Muscle of leg (tissue), 11 donors: ENCODE data around the gene VSTM2B. TPM values are rescaled to one million over a fixed set of nuclear protein-coding genes. Genes with fewer than 3 reads are reported as not detected.
"Not testable (repeated sequence)": the region's sequence is repeated elsewhere in the genome, so short reads cannot be mapped to it uniquely, and the experiment has no call there.

Experiments
- DNase-seq: peaks from one replicate; pipeline ENCODE4 v3.0.0; 2013
- H3K27ac ChIP-seq: one replicate; pipeline ENCODE4 v1.5.1; 2013; ENCODE audit warnings: mild to moderate bottlenecking, low read length, control low read depth
- H3K27me3 ChIP-seq: one replicate; pipeline ENCODE4 v1.6.1; 2013; ENCODE audit warnings: low read length; ENCODE audit not compliant: control insufficient read depth, insufficient read depth
- H3K36me3 ChIP-seq: one replicate; pipeline ENCODE4 v1.6.1; 2013; ENCODE audit warnings: low read length; ENCODE audit not compliant: control insufficient read depth, insufficient read depth
- H3K4me1 ChIP-seq: one replicate; pipeline ENCODE4 v1.6.1; 2013; ENCODE audit warnings: low read length; ENCODE audit not compliant: control insufficient read depth, insufficient read depth
- H3K4me3 ChIP-seq: one replicate; pipeline ENCODE4 v1.5.1; 2013; ENCODE audit warnings: low read length, control low read depth
- H3K9me3 ChIP-seq: replicated peaks from 2 replicates; pipeline ENCODE4 v1.6.1; 2013; ENCODE audit warnings: low read depth, low read length; ENCODE audit not compliant: control insufficient read depth
- whole genome bisulfite sequencing: methylation state at CpG from one replicate; pipeline ENCODE4 v1.1.5; 2013; ENCODE audit warnings: missing lambda C conversion rate; ENCODE audit not compliant: insufficient coverage; 5-methylcytosine and 5-hydroxymethylcytosine counted together
- polyA plus RNA-seq, 8 donors: library from polyadenylated mRNA; unstranded; fragments of 120-200 nt; gene quantifications; one replicate each; pipeline versions ENCODE4 v1.2.1 to v1.2.3, GENCODE V29; 2013; ENCODE audit warnings: inconsistent platforms in 1 of 8, low replicate concordance in 1 of 8; ENCODE audit not compliant: insufficient read length in 8 of 8, insufficient read depth in 1 of 8
- total RNA-seq: library from RNA; stranded (reverse); fragments of 120-200 nt; gene quantifications from one replicate; pipeline ENCODE4 v1.2.4, GENCODE V29; 2013

VSTM2B gene
- total and polyA plus RNA-seq, 9 donors = 0.09 to 0.28 (median 0.15) TPM; not detected in 3

DNA sequence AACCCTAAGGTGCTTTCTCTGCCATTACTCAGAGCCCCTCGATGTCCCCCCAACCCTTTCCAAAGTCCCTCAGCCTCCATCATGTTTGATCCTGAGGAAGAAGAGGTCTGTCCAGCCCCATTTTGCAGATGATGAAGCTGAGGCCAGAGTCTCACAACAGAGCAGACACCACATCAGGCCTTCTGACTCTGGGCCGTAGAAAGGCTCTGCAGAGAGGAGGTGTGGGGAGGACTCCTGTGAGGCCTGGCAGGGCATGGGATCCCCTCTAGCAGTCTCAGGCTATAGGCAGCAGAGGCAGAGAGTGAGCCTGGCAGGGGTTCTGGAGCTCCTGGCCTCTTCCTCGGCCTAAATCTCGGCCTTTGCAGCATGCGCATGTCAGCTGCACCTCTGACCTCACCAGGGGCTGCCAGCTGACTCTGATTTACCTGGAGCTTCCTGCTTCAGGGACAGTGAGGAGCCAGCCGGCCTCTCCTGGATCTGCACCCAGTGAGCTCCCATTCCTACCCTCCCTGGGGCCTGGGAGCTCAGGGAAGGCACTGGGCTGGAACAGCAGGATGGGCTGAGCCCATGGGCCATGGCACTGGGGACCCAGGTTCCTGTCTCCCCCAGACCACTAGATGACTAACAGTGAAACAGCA lies 41.7 kb upstream of the VSTM2B start:
- Histone ChIP-seq H3K9me3 (peaks cover 5% of the 10 kb centered on the region), H3K4me1 (no peaks in the 10 kb centered on the region), H3K27ac (no peak overlapping the region), H3K4me3 (no peak overlapping the region), H3K27me3 (peaks cover 2% of the 10 kb centered on the region), H3K36me3 (no peaks in the 10 kb centered on the region)
- DNase-seq = no peak
- WGBS = 56% methylated on average over 5 of the region's 6 CpGs

DNA sequence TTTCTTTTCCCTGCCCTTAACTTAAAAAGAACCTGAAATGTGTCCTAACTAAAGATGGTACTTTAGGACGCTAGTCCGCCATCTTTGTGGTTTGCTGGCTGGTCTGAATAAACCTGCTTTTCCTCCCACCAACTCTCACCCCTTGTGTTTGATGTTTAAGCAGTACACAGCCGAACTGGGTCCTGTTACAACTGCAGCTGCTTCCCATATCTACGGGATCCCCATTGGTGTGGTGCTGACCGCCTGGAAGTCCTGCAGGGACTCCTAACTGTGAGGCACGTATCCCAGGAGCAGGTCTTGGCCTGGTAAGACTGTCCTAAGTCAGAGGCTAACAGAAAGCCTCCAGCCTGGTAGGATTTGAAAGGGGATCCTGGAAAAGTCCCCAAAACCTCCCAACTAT lies 40.9 kb upstream of the VSTM2B start:
- Histone ChIP-seq H3K4me1 (no peaks in the 10 kb centered on the region), H3K9me3 (peaks cover 5% of the 10 kb centered on the region), H3K4me3 (no peak overlapping the region), H3K27ac (no peak overlapping the region), H3K36me3 (no peaks in the 10 kb centered on the region), H3K27me3 (peaks cover 5% of the 10 kb centered on the region)
- 64% methylated on average over 4 of the region's 6 CpGs for WGBS
- no peak for DNase-seq

DNA sequence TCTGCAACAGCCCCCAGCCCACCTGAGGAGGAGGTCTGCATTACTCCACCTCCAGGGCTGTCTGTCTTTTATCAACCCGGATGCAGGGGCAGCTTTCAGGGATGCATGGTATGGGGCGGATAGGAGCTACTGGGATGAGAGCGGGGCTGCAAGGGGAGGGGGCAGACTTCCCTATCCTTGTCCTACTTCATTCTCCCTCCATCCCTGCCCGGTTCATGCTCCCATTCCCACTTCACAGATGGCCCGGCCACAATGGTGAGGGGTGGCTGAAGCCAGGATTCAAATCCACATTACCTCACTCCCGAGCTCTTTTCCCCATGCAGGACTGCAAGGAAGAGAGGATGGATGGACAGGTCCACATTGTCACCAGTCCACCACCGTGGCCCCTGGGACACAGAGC lies 40.5 kb upstream of the VSTM2B start:
- peaks cover 4% of the 10 kb centered on the region for H3K9me3 ChIP-seq
- no peak for DNase-seq
- H3K36me3 ChIP-seq = no peaks in the 10 kb centered on the region
- no peak overlapping the region for H3K27ac ChIP-seq
- H3K4me3 ChIP-seq = no peak overlapping the region
- no peaks in the 10 kb centered on the region for H3K4me1 ChIP-seq
- peaks cover 5% of the 10 kb centered on the region for H3K27me3 ChIP-seq
- WGBS = no CpG with 5 or more reads among the region's 7 CpGs

DNA sequence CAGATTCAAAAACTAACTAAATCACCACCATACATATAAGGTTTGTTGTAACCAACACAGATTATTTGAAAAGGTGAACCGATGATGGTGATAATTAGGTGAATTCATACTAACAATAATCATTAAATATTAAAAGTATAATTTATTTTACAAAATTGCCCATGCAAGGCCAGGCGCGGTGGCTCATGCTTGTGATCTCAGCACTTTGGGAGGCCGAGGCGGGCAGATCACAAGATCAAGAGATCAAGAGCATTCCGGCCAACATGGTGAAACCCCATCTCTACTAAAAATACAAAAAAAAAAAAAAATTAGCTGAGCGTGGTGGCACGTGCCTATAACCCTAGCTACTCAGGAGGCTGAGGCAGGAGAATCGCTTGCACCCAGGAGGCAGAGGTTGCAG lies 38.8 kb upstream of the VSTM2B start:
- peaks cover 11% of the 10 kb centered on the region for H3K27me3 ChIP-seq
- H3K4me1 ChIP-seq, H3K36me3 ChIP-seq, H3K9me3 ChIP-seq, H3K27ac ChIP-seq, H3K4me3 ChIP-seq, DNase-seq: not testable (repeated sequence)
- 62% methylated on average over 2 of the region's 9 CpGs for WGBS

DNA sequence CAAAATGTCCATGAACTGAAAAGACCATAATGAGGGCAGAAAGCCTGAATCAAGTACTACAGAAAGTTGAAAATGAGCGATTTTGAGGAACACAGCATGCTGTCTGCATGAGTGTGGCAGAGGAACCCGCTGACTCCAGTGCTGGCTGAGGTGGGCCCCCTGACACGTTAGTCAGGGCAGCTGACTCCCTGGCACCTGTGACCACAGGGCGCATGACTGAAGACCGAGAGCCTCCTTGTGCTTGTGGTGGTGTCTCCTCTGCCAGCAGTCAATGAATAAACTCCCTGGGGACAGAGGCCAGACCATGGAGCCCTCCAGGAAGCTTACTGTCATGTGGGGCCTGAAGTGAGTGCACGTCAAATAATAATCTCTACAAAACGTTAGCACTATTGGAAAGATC lies 38.4 kb upstream of the VSTM2B start:
- peaks cover 3% of the 10 kb centered on the region for H3K4me1 ChIP-seq
- H3K27me3 ChIP-seq = peaks cover 13% of the 10 kb centered on the region
- H3K4me3 ChIP-seq = no peak overlapping the region
- H3K36me3 ChIP-seq = no peaks in the 10 kb centered on the region
- H3K27ac ChIP-seq = no peak overlapping the region
- no peaks in the 10 kb centered on the region for H3K9me3 ChIP-seq
- DNase-seq = no peak
- WGBS = 48% methylated on average over 5 of the region's 7 CpGs

DNA sequence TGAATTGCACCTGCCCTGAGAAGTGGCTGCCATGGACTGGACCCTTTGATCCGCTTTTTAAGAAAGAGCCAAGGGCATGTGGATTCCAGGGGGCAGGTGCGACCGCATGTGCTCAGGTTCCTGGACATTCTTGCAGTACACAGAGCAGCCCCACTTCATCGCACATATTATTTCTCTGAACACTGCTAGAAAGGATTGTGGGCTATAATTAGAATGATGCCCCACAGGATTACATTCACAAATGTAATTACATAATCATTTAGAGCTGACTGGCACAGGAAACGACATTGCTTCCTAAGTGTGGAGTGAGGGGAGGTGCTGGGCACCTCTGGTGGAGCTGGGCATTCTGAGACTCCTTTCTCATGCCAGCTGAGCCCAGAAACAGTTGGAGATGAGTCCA lies 37.5 kb upstream of the VSTM2B start:
- Histone ChIP-seq H3K27ac (no peak overlapping the region), H3K36me3 (no peaks in the 10 kb centered on the region), H3K27me3 (peaks cover 16% of the 10 kb centered on the region), H3K4me3 (no peak overlapping the region), H3K9me3 (no peaks in the 10 kb centered on the region), H3K4me1 (peaks cover 6% of the 10 kb centered on the region)
- WGBS = no CpG with 5 or more reads among the region's 5 CpGs
- DNase-seq = no peak

DNA sequence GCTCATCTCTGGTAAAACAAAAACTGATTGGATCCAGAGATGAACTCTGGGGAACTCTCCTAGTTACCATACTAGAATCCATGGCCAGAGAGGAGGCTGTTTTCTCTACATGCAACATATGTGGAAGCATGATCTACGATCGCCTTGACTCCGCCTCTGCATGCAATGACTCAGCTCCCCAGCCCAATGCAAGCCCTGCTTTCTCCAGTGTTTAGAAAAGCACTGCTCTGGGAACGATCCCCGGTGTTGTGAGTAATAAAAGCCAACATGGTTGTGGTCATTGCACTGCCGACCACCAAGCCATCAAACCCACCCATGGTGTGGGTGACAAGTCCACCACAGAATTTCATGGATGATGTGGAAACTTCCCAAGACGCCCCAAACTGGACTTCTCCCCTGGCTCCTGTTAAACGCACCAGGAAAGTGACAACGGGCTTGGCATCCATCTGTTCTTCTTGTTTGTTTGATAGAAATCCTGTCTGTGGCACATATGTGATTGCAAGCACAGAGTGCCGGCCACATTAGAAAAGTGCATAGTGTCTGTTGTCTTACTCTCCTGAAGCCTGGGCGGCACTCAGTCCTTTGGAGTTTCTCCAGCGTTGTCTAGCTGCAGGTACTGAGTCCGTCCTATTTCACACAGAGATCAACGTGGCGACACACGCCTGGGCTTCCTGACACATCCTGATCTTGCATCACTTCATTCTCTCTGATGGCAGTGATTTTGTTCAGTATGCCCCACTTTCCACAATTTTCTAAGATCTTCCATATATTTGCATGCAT lies 36.4 kb upstream of the VSTM2B start:
- 80% methylated on average over 13 of the region's 16 CpGs for WGBS
- no peak for DNase-seq
- Histone ChIP-seq H3K4me3 (no peak overlapping the region), H3K9me3 (no peaks in the 10 kb centered on the region), H3K4me1 (peaks cover 6% of the 10 kb centered on the region), H3K27me3 (peaks cover 16% of the 10 kb centered on the region), H3K27ac (no peak overlapping the region), H3K36me3 (no peaks in the 10 kb centered on the region)

DNA sequence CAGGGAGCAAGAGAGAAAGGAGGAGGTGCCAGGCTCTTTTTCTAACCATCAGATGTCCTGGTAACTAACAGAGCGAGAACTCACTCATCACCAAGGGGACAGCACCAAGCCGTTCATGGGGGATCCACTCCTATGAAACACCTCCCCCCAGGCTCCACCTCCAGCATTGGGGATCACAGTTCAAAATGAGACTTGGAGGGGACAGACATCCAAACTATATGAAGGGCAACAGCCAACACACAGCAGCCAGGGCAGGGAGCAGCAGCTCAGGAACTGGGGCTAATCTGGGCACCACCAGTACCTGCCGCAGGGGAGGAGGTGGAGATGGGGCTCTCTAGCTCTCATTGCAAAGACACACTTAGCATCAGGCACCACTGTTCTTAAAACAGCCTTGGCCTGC lies 34.3 kb upstream of the VSTM2B start:
- 40% methylated on average over 1 of the region's 3 CpGs for WGBS
- DNase-seq = no peak
- H3K27me3 ChIP-seq = peaks cover 14% of the 10 kb centered on the region
- H3K36me3 ChIP-seq = no peaks in the 10 kb centered on the region
- H3K4me3 ChIP-seq = no peak overlapping the region
- peaks cover 6% of the 10 kb centered on the region for H3K4me1 ChIP-seq
- no peak overlapping the region for H3K27ac ChIP-seq
- H3K9me3 ChIP-seq = no peaks in the 10 kb centered on the region

DNA sequence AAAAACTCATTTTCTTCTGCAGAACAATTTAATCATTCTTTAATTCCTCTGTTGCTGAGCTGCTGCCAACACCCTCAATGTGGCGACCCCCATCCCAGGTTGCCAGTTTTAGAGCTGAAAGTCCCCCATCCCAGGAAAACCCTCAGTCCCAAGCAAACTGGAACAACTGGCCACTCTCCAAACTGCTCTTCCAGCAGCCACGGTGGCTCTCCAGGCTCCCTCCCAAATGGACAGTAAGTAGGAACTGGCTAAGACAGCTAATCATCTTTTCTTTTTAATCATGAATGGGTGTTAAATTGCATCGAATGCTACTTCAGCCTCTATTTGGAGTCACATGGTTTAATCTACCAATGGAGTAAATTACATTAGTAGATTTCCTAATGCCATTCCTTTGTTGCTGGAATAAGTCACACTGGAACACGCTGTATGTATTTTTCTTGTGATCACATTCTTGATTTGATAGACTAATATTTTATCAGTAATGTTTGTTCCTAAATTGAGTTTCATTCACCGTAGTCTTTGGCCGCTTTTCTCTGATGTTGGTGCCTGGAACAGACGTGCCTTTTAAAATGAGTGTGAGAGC lies 33.7 kb upstream of the VSTM2B start:
- Histone ChIP-seq H3K9me3 (no peaks in the 10 kb centered on the region), H3K4me1 (peaks cover 6% of the 10 kb centered on the region), H3K27ac (no peak overlapping the region), H3K27me3 (peaks cover 14% of the 10 kb centered on the region), H3K4me3 (no peak overlapping the region), H3K36me3 (no peaks in the 10 kb centered on the region)
- DNase-seq = peak; percentile 33
- WGBS = 25% methylated on average over 1 of the region's 7 CpGs

DNA sequence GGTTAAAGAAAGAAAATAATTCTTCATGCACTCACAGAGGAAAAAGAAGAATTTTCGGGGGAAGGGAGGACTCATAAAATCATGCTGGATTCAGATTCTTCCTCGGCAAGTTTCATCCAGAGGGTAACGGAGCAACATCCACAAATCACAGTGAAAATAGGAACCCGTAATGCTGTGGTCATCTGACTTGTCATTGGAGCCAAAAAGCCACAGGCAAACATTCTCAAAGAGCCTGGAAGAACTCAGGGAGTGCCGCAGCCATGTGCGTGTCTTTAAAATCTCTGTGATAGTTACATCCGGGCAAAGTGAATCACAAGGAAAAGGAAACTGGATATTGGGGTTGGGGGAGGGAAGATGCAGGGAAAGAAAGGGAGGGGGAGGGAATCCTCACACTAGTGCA lies 33.0 kb upstream of the VSTM2B start:
- no peaks in the 10 kb centered on the region for H3K9me3 ChIP-seq
- no peak overlapping the region for H3K27ac ChIP-seq
- H3K27me3 ChIP-seq = peaks cover 14% of the 10 kb centered on the region
- no peak overlapping the region for H3K4me3 ChIP-seq
- peak; percentile 85 for DNase-seq
- no peaks in the 10 kb centered on the region for H3K36me3 ChIP-seq
- WGBS = 0% methylated on average over 5 of the region's 7 CpGs
- H3K4me1 ChIP-seq = peaks cover 6% of the 10 kb centered on the region
